ENCODE data around the gene MYO6.

MYO6 gene

DNA sequence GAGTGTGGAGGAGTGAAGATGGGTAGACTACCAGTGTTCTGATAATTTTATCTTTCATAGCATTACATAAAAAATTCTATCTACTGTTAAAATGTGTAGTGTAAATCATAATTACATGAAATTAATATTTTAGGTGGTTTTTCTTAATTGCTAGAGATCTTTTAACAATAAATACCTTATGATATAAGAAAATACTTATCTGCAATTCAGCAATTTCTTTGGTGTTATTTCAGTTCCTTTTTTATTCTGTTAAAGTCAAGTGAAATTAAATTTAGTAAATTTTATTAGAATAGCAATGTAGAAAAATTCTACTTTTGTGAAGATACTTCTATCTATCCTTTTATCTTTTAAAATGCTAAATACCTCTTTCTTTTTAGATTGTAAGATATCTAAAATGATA, 219.1 kb downstream of the MYO6 start:
- DNase-seq = no peak
